CD4-positive, alpha-beta T cell treated with Interferon alpha-2 for 1 hour (primary cell): ENCODE results near the gene DEFB123.
A peak's percentile ranks its signal among the peaks of the same experiment; 100 is the strongest.

Experiments used
- DNase-seq, 2 donors: peaks; one replicate each; pipeline ENCODE4 v3.0.0-alpha.2; 2020 to 2022

The DEFB123 gene

GRCh38 chr20:31474758-31475427 is 34.5 kb downstream of the DEFB123 start, which contains the start of the genes DEFB124 and REM1:
Gene DEFB124 (minus strand): TSS chr20:31475127. CDS start chr20:31473013, 2,114 bp downstream.
Gene REM1 (plus strand): TSS chr20:31475288. CDS start chr20:31476446, 1,158 bp downstream.
- no peak for DNase-seq

- no peak for DNase-seq
Observed at GRCh38 chr20:31475472-31476293, 35.3 kb downstream of the DEFB123 start.

GRCh38 chr20:31476294-31476585 is 35.8 kb downstream of the DEFB123 start:
- no peak for DNase-seq

GRCh38 chr20:31476643-31477215 is 36.3 kb downstream of the DEFB123 start:
- DNase-seq: no peak

GRCh38 chr20:31484001-31484400 is 43.6 kb downstream of the DEFB123 start:
- peak in 1 of 2 donors; percentile 28 for DNase-seq

- no peak for DNase-seq
Observed at GRCh38 chr20:31485450-31486339, 45.3 kb downstream of the DEFB123 start.

GRCh38 chr20:31488115-31488514 is 47.7 kb downstream of the DEFB123 start:
- DNase-seq: no peak

GRCh38 chr20:31489152-31489551 is 48.7 kb downstream of the DEFB123 start:
- DNase-seq: no peak

GRCh38 chr20:31490752-31491151 is 50.3 kb downstream of the DEFB123 start:
- DNase-seq: no peak

- DNase-seq: no peak
Observed at GRCh38 chr20:31494131-31494530, 53.7 kb downstream of the DEFB123 start.

- no peak for DNase-seq
Observed at GRCh38 chr20:31496761-31497295, 56.4 kb downstream of the DEFB123 start.

- no peak for DNase-seq
Observed at GRCh38 chr20:31497838-31498540, 57.6 kb downstream of the DEFB123 start.
